Neural crest cell (in vitro differentiated cells): Measurements from ENCODE around the gene FAM3A. TPM values are rescaled to one million over a fixed set of nuclear protein-coding genes. Genes with fewer than 3 reads are reported as not detected.

ENCODE experiments used
- DNase-seq: peaks from one replicate; pipeline ENCODE4 v3.0.0; 2021; ENCODE audit warnings: low read depth, mixed read lengths, low spot score
- H3K27ac Mint-ChIP-seq: one replicate; pipeline ENCODE4 v1.8.0; 2021; ENCODE audit warnings: mild to moderate bottlenecking, mixed read lengths; ENCODE audit not compliant: unreplicated experiment
- H3K27me3 Mint-ChIP-seq: 2 replicates; pipeline ENCODE4 v1.8.0; 2021; ENCODE audit warnings: low read depth, mild to moderate bottlenecking, mixed read lengths
- H3K36me3 Mint-ChIP-seq: 2 replicates; pipeline ENCODE4 v1.8.0; 2021; ENCODE audit warnings: low read depth, mild to moderate bottlenecking, mixed read lengths
- H3K4me1 Mint-ChIP-seq: 2 replicates; pipeline ENCODE4 v1.8.0; 2021; ENCODE audit warnings: mixed read lengths
- H3K4me3 Mint-ChIP-seq: one replicate; pipeline ENCODE4 v1.8.0; 2021; ENCODE audit warnings: mild to moderate bottlenecking, mixed read lengths
- H3K9me3 Mint-ChIP-seq: 2 replicates; pipeline ENCODE4 v1.8.0; 2021; ENCODE audit warnings: mixed read lengths
- CTCF ChIP-seq: fragments of 200-600 bp; sonication (generic); conservative IDR thresholded peaks from 2 replicates; pipeline ENCODE4 v1.5.0; 2021; ENCODE audit warnings: antibody characterized with exemption, mild to moderate bottlenecking
- total RNA-seq: library from RNA; stranded (reverse); gene quantifications from 2 replicates; pipeline ENCODE4 v1.2.1, GENCODE V29; 2021

Gene FAM3A
- total RNA-seq, 1 donor from 2014 or later = 25.8 TPM

- Mint-ChIP-seq H3K27me3 (no peaks in the 10 kb centered on the region), H3K9me3 (no peaks in the 10 kb centered on the region), H3K36me3 (peaks cover 5% of the 10 kb centered on the region), H3K4me1 (peaks cover 6% of the 10 kb centered on the region), H3K27ac (peak overlapping the region; percentile 8), H3K4me3 (peak overlapping the region; percentile 87)
- TF ChIP-seq CTCF = no peak
- no peak for DNase-seq
Measured at GRCh38 chrX:154490021-154490413, 26.0 kb downstream of the FAM3A start.

- Mint-ChIP-seq H3K36me3 (peaks cover 5% of the 10 kb centered on the region), H3K27ac (no peak overlapping the region), H3K27me3 (no peaks in the 10 kb centered on the region), H3K4me3 (peak overlapping the region; percentile 87), H3K4me1 (peaks cover 6% of the 10 kb centered on the region), H3K9me3 (no peaks in the 10 kb centered on the region)
- no peak for DNase-seq
- no peak for TF ChIP-seq CTCF
Measured at GRCh38 chrX:154489182-154489581, 26.9 kb downstream of the FAM3A start.

GRCh38 chrX:154488336-154489075 is 27.5 kb downstream of the FAM3A start:
- DNase-seq = no peak
- no peak for TF ChIP-seq CTCF
- H3K27ac Mint-ChIP-seq = no peak overlapping the region
- no peaks in the 10 kb centered on the region for H3K9me3 Mint-ChIP-seq
- H3K4me1 Mint-ChIP-seq = peaks cover 6% of the 10 kb centered on the region
- H3K4me3 Mint-ChIP-seq = peak overlapping the region; percentile 87
- H3K36me3 Mint-ChIP-seq = peaks cover 5% of the 10 kb centered on the region
- no peaks in the 10 kb centered on the region for H3K27me3 Mint-ChIP-seq

GRCh38 chrX:154487518-154488290 is 28.3 kb downstream of the FAM3A start:
- Mint-ChIP-seq H3K36me3 (peaks cover 9% of the 10 kb centered on the region), H3K27me3 (no peaks in the 10 kb centered on the region), H3K4me3 (peak overlapping the region; percentile 87), H3K27ac (no peak overlapping the region), H3K4me1 (peaks cover 6% of the 10 kb centered on the region), H3K9me3 (no peaks in the 10 kb centered on the region)
- TF ChIP-seq CTCF = no peak
- no peak for DNase-seq

- DNase-seq = peak; percentile 31
- H3K27ac Mint-ChIP-seq = no peak within 1 kb of the TSS
- peaks cover 6% of the 10 kb centered on the region for H3K4me1 Mint-ChIP-seq
- H3K27me3 Mint-ChIP-seq = no peaks in the 10 kb centered on the region
- H3K36me3 Mint-ChIP-seq = peaks cover 12% of the 10 kb centered on the region
- H3K9me3 Mint-ChIP-seq = no peaks in the 10 kb centered on the region
- H3K4me3 Mint-ChIP-seq = peak within 1 kb of the TSS; percentile 87
- TF ChIP-seq CTCF = no peak
Measured at GRCh38 chrX:154486396-154487207, 29.4 kb downstream of the FAM3A start, which contains the start of gene UBL4A. Gene UBL4A (minus strand): TSS chrX:154486615. CDS start chrX:154486584, 31 bp downstream.
